ENCODE data around the gene PIF1. TPM values are rescaled to one million over a fixed set of nuclear protein-coding genes. Genes with fewer than 3 reads are reported as not detected.
"Not testable (repeated sequence)": the region's sequence is repeated elsewhere in the genome, so short reads cannot be mapped to it uniquely, and the experiment has no call there.

PIF1 gene
- total RNA-seq, 1 experiment from 2014 or later = 13.4 TPM

GRCh38 chr15:64804619-64805018, 20.8 kb downstream of the PIF1 start:
- Mint-ChIP-seq H3K36me3 (ENCODE audit: insufficient read depth, unreplicated experiment) (no peaks in the 10 kb centered on the region), H3K4me1 (ENCODE audit: insufficient read depth, unreplicated experiment) (no peaks in the 10 kb centered on the region), H3K9me3 (ENCODE audit: unreplicated experiment) (no peaks in the 10 kb centered on the region), H3K4me3 (ENCODE audit: unreplicated experiment) (no peak overlapping the region), H3K27me3 (ENCODE audit: insufficient read depth, unreplicated experiment) (no peaks in the 10 kb centered on the region), H3K27ac (ENCODE audit: low read depth, unreplicated experiment) (no peak overlapping the region)
- no peak for DNase-seq (ENCODE audit: unreplicated experiment)
- TF ChIP-seq CTCF (IDR thresholded peaks at IDR 0.05; ENCODE audit: unreplicated experiment) = no peak
- CTCF ChIA-PET = interaction anchor here (0.8 to 17.5 kb wide), 4 partner anchors 12 to 75 kb away, joined by 3 to 233 read pairs (median 4); no protein-coding TSS in a partner anchor
- POLR2A ChIA-PET = no interaction called here
- BruUV-seq (replicated peaks) = no TSS peak
- intact Hi-C loops (cut with micrococcal nuclease) = no loop called here

- ChIA-PET POLR2A (no interaction called here), CTCF (interaction anchor here (0.8 to 17.5 kb wide), 3 partner anchors 11 to 74 kb away, joined by 3 to 233 read pairs (median 4); no protein-coding TSS in a partner anchor)
- Mint-ChIP-seq H3K4me1 (ENCODE audit: insufficient read depth, unreplicated experiment) (no peaks in the 10 kb centered on the region), H3K9me3 (ENCODE audit: unreplicated experiment) (no peaks in the 10 kb centered on the region), H3K4me3 (ENCODE audit: unreplicated experiment) (no peak overlapping the region), H3K36me3 (ENCODE audit: insufficient read depth, unreplicated experiment) (no peaks in the 10 kb centered on the region), H3K27me3 (ENCODE audit: insufficient read depth, unreplicated experiment) (no peaks in the 10 kb centered on the region), H3K27ac (ENCODE audit: low read depth, unreplicated experiment) (no peak overlapping the region)
- TF ChIP-seq CTCF (IDR thresholded peaks at IDR 0.05; ENCODE audit: unreplicated experiment) = no peak
- intact Hi-C loops (cut with micrococcal nuclease) = no loop called here
- DNase-seq (ENCODE audit: unreplicated experiment) = no peak
- no TSS peak for BruUV-seq (replicated peaks)
Measured at GRCh38 chr15:64803526-64803925, 21.9 kb downstream of the PIF1 start.

- Mint-ChIP-seq H3K4me3 (ENCODE audit: unreplicated experiment) (no peak overlapping the region), H3K36me3 (ENCODE audit: insufficient read depth, unreplicated experiment) (no peaks in the 10 kb centered on the region), H3K4me1 (ENCODE audit: insufficient read depth, unreplicated experiment) (no peaks in the 10 kb centered on the region), H3K27ac (ENCODE audit: low read depth, unreplicated experiment) (no peak overlapping the region), H3K9me3 (ENCODE audit: unreplicated experiment) (no peaks in the 10 kb centered on the region), H3K27me3 (ENCODE audit: insufficient read depth, unreplicated experiment) (no peaks in the 10 kb centered on the region)
- ChIA-PET POLR2A (no interaction called here), CTCF (interaction anchor here (2.1 to 17.5 kb wide), 2 partner anchors 10 to 71 kb away, joined by 11 to 233 read pairs; no protein-coding TSS in a partner anchor)
- intact Hi-C loops (cut with micrococcal nuclease) = no loop called here
- TF ChIP-seq CTCF (IDR thresholded peaks at IDR 0.05; ENCODE audit: unreplicated experiment) = no peak
- DNase-seq (ENCODE audit: unreplicated experiment) = no peak
- BruUV-seq (replicated peaks) = no TSS peak
Measured at GRCh38 chr15:64800476-64800875, 25.0 kb downstream of the PIF1 start.

- CTCF ChIA-PET = not testable (repeated sequence)
Measured at GRCh38 chr15:64798905-64799304, 26.5 kb downstream of the PIF1 start.

GRCh38 chr15:64795921-64796320, 29.5 kb downstream of the PIF1 start:
- H3K9me3 Mint-ChIP-seq (ENCODE audit: unreplicated experiment); H3K4me1 Mint-ChIP-seq (ENCODE audit: insufficient read depth, unreplicated experiment); BruUV-seq (replicated peaks); H3K27me3 Mint-ChIP-seq (ENCODE audit: insufficient read depth, unreplicated experiment); POLR2A ChIA-PET; intact Hi-C loops (cut with micrococcal nuclease); H3K27ac Mint-ChIP-seq (ENCODE audit: low read depth, unreplicated experiment); DNase-seq (ENCODE audit: unreplicated experiment); H3K4me3 Mint-ChIP-seq (ENCODE audit: unreplicated experiment); H3K36me3 Mint-ChIP-seq (ENCODE audit: insufficient read depth, unreplicated experiment): not testable (repeated sequence)
- CTCF ChIA-PET = interaction anchor here (0.7 kb wide), 1 partner anchor 12 kb away, joined by 3 read pairs; no protein-coding TSS in a partner anchor

More at GRCh38 chr15:64798905-64799304, 26.5 kb downstream of the PIF1 start:
- DNase-seq (ENCODE audit: unreplicated experiment); BruUV-seq (replicated peaks); H3K9me3 Mint-ChIP-seq (ENCODE audit: unreplicated experiment); intact Hi-C loops (cut with micrococcal nuclease); H3K27ac Mint-ChIP-seq (ENCODE audit: low read depth, unreplicated experiment); H3K4me3 Mint-ChIP-seq (ENCODE audit: unreplicated experiment); POLR2A ChIA-PET; H3K4me1 Mint-ChIP-seq (ENCODE audit: insufficient read depth, unreplicated experiment); H3K36me3 Mint-ChIP-seq (ENCODE audit: insufficient read depth, unreplicated experiment); H3K27me3 Mint-ChIP-seq (ENCODE audit: insufficient read depth, unreplicated experiment): not testable (repeated sequence)

GRCh38 chr15:64795299-64795698, 30.1 kb downstream of the PIF1 start:
- H3K4me1 Mint-ChIP-seq (ENCODE audit: insufficient read depth, unreplicated experiment); DNase-seq (ENCODE audit: unreplicated experiment); intact Hi-C loops (cut with micrococcal nuclease); H3K4me3 Mint-ChIP-seq (ENCODE audit: unreplicated experiment); H3K9me3 Mint-ChIP-seq (ENCODE audit: unreplicated experiment); BruUV-seq (replicated peaks); H3K27ac Mint-ChIP-seq (ENCODE audit: low read depth, unreplicated experiment); H3K27me3 Mint-ChIP-seq (ENCODE audit: insufficient read depth, unreplicated experiment); H3K36me3 Mint-ChIP-seq (ENCODE audit: insufficient read depth, unreplicated experiment): not testable (repeated sequence)
- CTCF ChIA-PET = interaction anchor here (0.6 to 0.7 kb wide), 2 partner anchors 11 to 224 kb away, joined by 3 read pairs; no protein-coding TSS in a partner anchor
- POLR2A ChIA-PET = interaction anchor here (0.7 kb wide), 1 partner anchor 32 kb away, joined by 3 read pairs; no protein-coding TSS in a partner anchor

All from MCF 10A (cell line).